ENCODE data around the gene CCT3.
A peak's percentile ranks its signal among the peaks of the same experiment; 100 is the strongest.
"Not testable (repeated sequence)": the region's sequence is repeated elsewhere in the genome, so short reads cannot be mapped to it uniquely, and the experiment has no call there.

The CCT3 gene

GRCh38 chr1:156338180-156338976 is at the start of gene CCT3, which contains the start of gene TSACC:
Gene CCT3 (minus strand): TSS chr1:156338292. CDS start chr1:156338184, 108 bp downstream.
Gene TSACC (plus strand): TSS chr1:156338526. CDS start chr1:156339758, 1,232 bp downstream.
- DNase-seq (ENCODE audit: low read depth): peak; percentile 98

GRCh38 chr1:156387870-156388173 is 49.7 kb upstream of the CCT3 start:
- DNase-seq (ENCODE audit: low read depth): no peak

- no peak for DNase-seq (ENCODE audit: low read depth)
These were observed 49.1 kb upstream of the CCT3 start for GRCh38 chr1:156386949-156387869.

- no peak for DNase-seq (ENCODE audit: low read depth)
These were observed 48.2 kb upstream of the CCT3 start for GRCh38 chr1:156386134-156386901.

GRCh38 chr1:156385534-156386031 is 47.5 kb upstream of the CCT3 start:
- peak; percentile 71 for DNase-seq (ENCODE audit: low read depth)

- no peak for DNase-seq (ENCODE audit: low read depth)
These were observed 46.6 kb upstream of the CCT3 start for GRCh38 chr1:156384658-156385057.

GRCh38 chr1:156384007-156384406 is 45.9 kb upstream of the CCT3 start:
- DNase-seq (ENCODE audit: low read depth): no peak

- DNase-seq (ENCODE audit: low read depth): peak; percentile 27
These were observed 44.9 kb upstream of the CCT3 start for GRCh38 chr1:156383023-156383422.

- DNase-seq (ENCODE audit: low read depth): no peak
These were observed 44.5 kb upstream of the CCT3 start for GRCh38 chr1:156382561-156382960.

GRCh38 chr1:156379420-156380165 is 41.5 kb upstream of the CCT3 start:
- DNase-seq (ENCODE audit: low read depth): no peak

- DNase-seq (ENCODE audit: low read depth): no peak
These were observed 40.5 kb upstream of the CCT3 start for GRCh38 chr1:156378557-156378956.

- DNase-seq (ENCODE audit: low read depth): no peak
These were observed 39.1 kb upstream of the CCT3 start for GRCh38 chr1:156376958-156377919.

- DNase-seq (ENCODE audit: low read depth): no peak
These were observed 38.1 kb upstream of the CCT3 start for GRCh38 chr1:156376146-156376545.

- no peak for DNase-seq (ENCODE audit: low read depth)
These were observed 35.5 kb upstream of the CCT3 start for GRCh38 chr1:156373546-156373945.

- DNase-seq (ENCODE audit: low read depth): no peak
These were observed 34.8 kb upstream of the CCT3 start for GRCh38 chr1:156372876-156373275.

GRCh38 chr1:156372265-156372586 is 34.1 kb upstream of the CCT3 start:
- no peak for DNase-seq (ENCODE audit: low read depth)

GRCh38 chr1:156371553-156372264 is 33.6 kb upstream of the CCT3 start:
- no peak for DNase-seq (ENCODE audit: low read depth)

GRCh38 chr1:156369685-156370286 is 31.7 kb upstream of the CCT3 start:
- DNase-seq (ENCODE audit: low read depth): not testable (repeated sequence)

All from stimulated activated CD8-positive, alpha-beta memory T cell treated with anti-CD3 and anti-CD28 coated beads, Interleukin-15, amount 100 ng/mL, for 1 hour (primary cell).